AG09319 (cell line): Measurements from ENCODE around the gene P4HA2.

ENCODE experiments used
- DNase-seq: peaks from one replicate; pipeline ENCODE4 v3.0.0-alpha.2; 2010; ENCODE audit warnings: low read depth; ENCODE audit errors: extremely low read depth
- CTCF ChIP-seq: IDR thresholded peaks from 2 replicates; pipeline ENCODE4 v1.5.1; 2011; ENCODE audit warnings: low read depth, mild to moderate bottlenecking, inconsistent platforms, low read length, moderate library complexity

Gene P4HA2

GRCh38 chr5:132184588-132184987 lies 43.1 kb downstream of the P4HA2 start:
- TF ChIP-seq CTCF: no peak
- no peak for DNase-seq

- no peak for TF ChIP-seq CTCF
- DNase-seq: no peak
Observed at GRCh38 chr5:132183723-132184122, 43.9 kb downstream of the P4HA2 start.

GRCh38 chr5:132182359-132183040 lies 45.2 kb downstream of the P4HA2 start:
- no peak for TF ChIP-seq CTCF
- no peak for DNase-seq

- no peak for DNase-seq
- TF ChIP-seq CTCF: no peak
Observed at GRCh38 chr5:132181011-132181629, 46.5 kb downstream of the P4HA2 start.

GRCh38 chr5:132180134-132180745 lies 47.4 kb downstream of the P4HA2 start:
- DNase-seq: peak; percentile 42

GRCh38 chr5:132179405-132179804 lies 48.2 kb downstream of the P4HA2 start:
- DNase-seq: no peak
- TF ChIP-seq CTCF: no peak

More at GRCh38 chr5:132180134-132180745, 47.4 kb downstream of the P4HA2 start:
- peak; percentile 83 for TF ChIP-seq CTCF

- TF ChIP-seq CTCF: no peak
- no peak for DNase-seq
Observed at GRCh38 chr5:132177691-132178149, 49.9 kb downstream of the P4HA2 start.
